A549 (cell line): ENCODE results near the gene MRPL53. TPM values are rescaled to one million over a fixed set of nuclear protein-coding genes. Genes with fewer than 3 reads are reported as not detected.

Experiments used
- ATAC-seq, 2 experiments: fragments of 200-7000 bp in 1 of 2; fragments of >200 bp in 1 of 2; cut with Nextera tagmentation in 1 of 2; cut with Tn5 transposase in 1 of 2; 3 replicates each; pipeline versions ENCODE4 v1.8.0 to v1.9.1; 2018 to 2020; ENCODE audit warnings: mild to moderate bottlenecking in 1 of 2, moderate library complexity in 1 of 2
- CTCF ChIA-PET: fragments of 300-600 bp; sonication (Branson Sonifier 250); formaldehyde crosslinking; extraction: SDS; loops from one replicate; lab custom pipeline; 2021; ENCODE audit warnings: antibody characterized with exemption, inconsistent platforms; lab: Yijun Ruan, JAX
- POLR2A ChIA-PET: fragments of 350-600 bp; formaldehyde crosslinking; extraction: SDS; loops from one replicate; lab custom pipeline; 2021; ENCODE audit warnings: antibody characterized with exemption, inconsistent platforms; lab: Yijun Ruan, JAX
- DNase-seq, 2 experiments: peaks; one replicate each; pipeline versions ENCODE4 v3.0.0 to v3.0.0-alpha.2; 2011 to 2016; ENCODE audit warnings: low read depth in 1 of 2, low spot score in 1 of 2
- FAIRE-seq: peaks from 2 replicates; lab custom pipeline; 2011; peaks lifted over from hg19 to GRCh38; lab: Jason Lieb, UNC
- H3K27ac ChIP-seq, 2 experiments: fragments of >200 bp; sonication (Bioruptor Twin); formaldehyde crosslinking; 3 replicates each; pipeline ENCODE4 v1.5.1; 2016 to 2017
- H3K4me1 ChIP-seq: fragments of >200 bp; sonication (Bioruptor Twin); formaldehyde crosslinking; 3 replicates; pipeline ENCODE4 v1.6.1; 2016
- H3K4me2 ChIP-seq: fragments of >200 bp; sonication (Bioruptor Twin); formaldehyde crosslinking; 3 replicates; pipeline ENCODE4 v1.6.1; 2016
- H3K4me3 ChIP-seq: fragments of >200 bp; sonication (Bioruptor Twin); formaldehyde crosslinking; 3 replicates; pipeline ENCODE4 v1.5.1; 2016
- H3K9me3 ChIP-seq: fragments of >200 bp; sonication (Bioruptor Twin); formaldehyde crosslinking; 3 replicates; pipeline ENCODE4 v1.6.1; 2016
- BHLHE40 ChIP-seq: IDR thresholded peaks from 2 replicates; pipeline ENCODE4 v1.6.1; 2012; ENCODE audit warnings: low read depth, low read length, inconsistent platforms
- EHF ChIP-seq: fragments of 250-450 bp; sonication (Bioruptor Pico); IDR thresholded peaks from 2 replicates; pipeline ENCODE4 v1.5.0; 2020; ENCODE audit warnings: mild to moderate bottlenecking
- EHMT2 ChIP-seq: fragments of 200-600 bp; sonication (generic); IDR thresholded peaks from 2 replicates; pipeline ENCODE4 v1.6.1; 2016; ENCODE audit warnings: antibody characterized with exemption, low read depth, mild to moderate bottlenecking, moderate library complexity
- ESRRA ChIP-seq: fragments of 150-350 bp; IDR thresholded peaks from 2 replicates; pipeline ENCODE4 v1.6.1; 2014; ENCODE audit warnings: mild to moderate bottlenecking, low read length, borderline replicate concordance
- FOSB ChIP-seq: fragments of 250-450 bp; sonication (Bioruptor Pico); IDR thresholded peaks from 2 replicates; pipeline ENCODE4 v1.5.0; 2020; ENCODE audit warnings: mild to moderate bottlenecking, moderate library complexity
- FOXS1 ChIP-seq: fragments of 250-450 bp; sonication (Bioruptor Pico); IDR thresholded peaks from 2 replicates; pipeline ENCODE4 v1.5.0; 2020; ENCODE audit warnings: mild to moderate bottlenecking, moderate library complexity
- MYC ChIP-seq: IDR thresholded peaks from 2 replicates; pipeline ENCODE4 v1.6.1; 2012; ENCODE audit warnings: mild to moderate bottlenecking, inconsistent platforms, low read length, improper control_type of control experiment, borderline replicate concordance
- RARB ChIP-seq: fragments of 250-450 bp; sonication (Bioruptor Pico); IDR thresholded peaks from 2 replicates; pipeline ENCODE4 v1.8.0; 2021; ENCODE audit warnings: mild to moderate bottlenecking, moderate library complexity
- ZC3H11A ChIP-seq: fragments of 450-650 bp; IDR thresholded peaks from 2 replicates; pipeline ENCODE4 v1.6.1; 2014; ENCODE audit warnings: antibody characterized with exemption, mild to moderate bottlenecking
- ZFP36 ChIP-seq: fragments of 450-650 bp; IDR thresholded peaks from 2 replicates; pipeline ENCODE4 v1.6.1; 2014; ENCODE audit warnings: borderline replicate concordance; ENCODE audit not compliant: partially characterized antibody
- WGBS: methylation state at CpG from one replicate; pipeline ENCODE4 v1.1.6; 2017; ENCODE audit errors: missing lambda C conversion rate; 5-methylcytosine and 5-hydroxymethylcytosine counted together
- polyA plus RNA-seq, 4 experiments: library from polyadenylated mRNA; depleted of rRNA in 3 of 4; stranded (reverse); fragments of >200 nt; fragmentation: RNase III in 1 of 4; extraction: RNeasy Plus Mini Kit Qiagen cat#74134 plus additional on column Dnase treatment in 1 of 4; gene quantifications; 2 replicates in 3 of 4; 3 replicates in 1 of 4; pipeline ENCODE4 v1.2.3, GENCODE V29; 2011 to 2017
- TF ChIP-seq, protein P1 (sequence below): fragments of 450-650 bp; IDR thresholded peaks from 2 replicates; pipeline ENCODE4 v1.6.1; 2014; ENCODE audit warnings: antibody characterized with exemption
- TF ChIP-seq, protein P2 (sequence below): fragments of 150-350 bp; IDR thresholded peaks from 2 replicates; pipeline ENCODE4 v1.6.1; 2014; ENCODE audit warnings: low read depth, mild to moderate bottlenecking, low read length
- TF ChIP-seq, protein P3 (sequence below): fragments of >200 bp; sonication (Bioruptor Twin); formaldehyde crosslinking; IDR thresholded peaks from 3 replicates; pipeline ENCODE4 v1.5.1; 2016
- TF ChIP-seq, protein P4 (sequence below): fragments of 200-600 bp; sonication (generic); IDR thresholded peaks from 2 replicates; pipeline ENCODE4 v1.6.1; 2016; ENCODE audit warnings: antibody characterized with exemption, mild to moderate bottlenecking, moderate library complexity
- TF ChIP-seq, protein P5 (sequence below): fragments of 250-450 bp; sonication (Bioruptor Pico); IDR thresholded peaks from 2 replicates; pipeline ENCODE4 v1.5.0; 2020; ENCODE audit warnings: low read depth, mild to moderate bottlenecking, moderate library complexity
- TF ChIP-seq, protein P6 (sequence below): IDR thresholded peaks from 2 replicates; pipeline ENCODE4 v1.6.1; 2012
- TF ChIP-seq, protein P7 (sequence below): fragments of 250-450 bp; sonication (Bioruptor Pico); IDR thresholded peaks from 2 replicates; pipeline ENCODE4 v1.5.0; 2021; ENCODE audit warnings: mild to moderate bottlenecking, moderate library complexity, borderline replicate concordance

The MRPL53 gene
- polyA plus RNA-seq, 2 of the 4 experiments (the other 2 are of a cell fraction): 68.8 to 229 TPM

DNA sequence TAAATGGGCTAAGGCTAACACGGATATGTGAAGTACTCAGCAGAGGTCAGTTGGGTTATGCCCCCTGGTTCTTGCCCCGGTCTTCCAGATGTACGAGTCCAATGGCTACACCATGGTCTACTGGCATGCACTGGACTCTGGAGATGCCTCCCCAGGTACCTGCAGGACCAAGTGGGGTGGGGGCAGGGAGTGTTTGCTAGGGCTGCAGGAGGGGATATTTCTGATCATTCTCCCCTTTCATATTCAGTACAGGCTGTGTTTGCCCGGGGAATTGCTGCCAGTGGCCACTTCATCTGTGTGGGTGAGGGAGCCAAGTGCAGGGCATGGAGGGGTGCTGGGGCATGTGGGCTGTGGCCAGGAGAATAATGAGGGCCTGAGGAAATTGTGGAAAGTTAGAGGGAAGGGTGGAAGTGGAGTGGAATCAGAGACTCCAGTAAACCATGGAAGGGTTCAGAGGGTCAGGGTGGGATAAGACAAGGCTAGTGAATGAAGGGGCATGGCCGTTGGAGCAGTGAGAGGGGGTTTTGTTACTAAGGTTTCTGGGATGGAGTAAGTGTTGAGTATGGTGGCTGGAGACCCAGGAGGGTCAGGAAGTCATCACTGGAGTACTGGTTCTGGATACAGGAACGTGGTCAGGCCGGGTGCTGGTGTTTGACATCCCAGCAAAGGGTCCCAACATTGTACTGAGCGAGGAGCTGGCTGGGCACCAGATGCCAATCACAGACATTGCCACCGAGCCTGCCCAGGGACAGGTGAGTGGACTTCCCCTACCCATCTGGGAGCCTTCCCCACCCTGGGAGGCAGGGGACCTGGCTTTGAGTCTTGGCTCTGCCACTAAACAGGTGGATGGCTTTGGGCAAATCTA lies 49.0 kb downstream of the MRPL53 start:
- FAIRE-seq (no peak), ATAC-seq (no peak)

More for the DNA sequence above, 49.0 kb downstream of the MRPL53 start:
- CTCF ChIA-PET: interaction anchor here (1.0 to 2.1 kb wide), 2 partner anchors 17 to 32 kb away, joined by 4 to 6 read pairs; no protein-coding TSS in a partner anchor
- H3K9me3 ChIP-seq: no peaks in the 10 kb centered on the region
- H3K27ac ChIP-seq: no peak overlapping the region
- WGBS: 85% methylated on average over 9 of the region's 9 CpGs
- TF ChIP-seq, protein P1, sequence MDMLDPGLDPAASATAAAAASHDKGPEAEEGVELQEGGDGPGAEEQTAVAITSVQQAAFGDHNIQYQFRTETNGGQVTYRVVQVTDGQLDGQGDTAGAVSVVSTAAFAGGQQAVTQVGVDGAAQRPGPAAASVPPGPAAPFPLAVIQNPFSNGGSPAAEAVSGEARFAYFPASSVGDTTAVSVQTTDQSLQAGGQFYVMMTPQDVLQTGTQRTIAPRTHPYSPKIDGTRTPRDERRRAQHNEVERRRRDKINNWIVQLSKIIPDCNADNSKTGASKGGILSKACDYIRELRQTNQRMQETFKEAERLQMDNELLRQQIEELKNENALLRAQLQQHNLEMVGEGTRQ: no peak
- TF ChIP-seq BHLHE40 (no peak), EHMT2 (no peak), MYC (no peak), FOSB (CRISPR knock-in tag) (no peak), ZFP36 (no peak), FOXS1 (CRISPR knock-in tag) (no peak), EHF (CRISPR knock-in tag) (no peak), ZC3H11A (no peak), RARB (CRISPR knock-in tag) (no peak), ESRRA (no peak)
- TF ChIP-seq, protein P2, sequence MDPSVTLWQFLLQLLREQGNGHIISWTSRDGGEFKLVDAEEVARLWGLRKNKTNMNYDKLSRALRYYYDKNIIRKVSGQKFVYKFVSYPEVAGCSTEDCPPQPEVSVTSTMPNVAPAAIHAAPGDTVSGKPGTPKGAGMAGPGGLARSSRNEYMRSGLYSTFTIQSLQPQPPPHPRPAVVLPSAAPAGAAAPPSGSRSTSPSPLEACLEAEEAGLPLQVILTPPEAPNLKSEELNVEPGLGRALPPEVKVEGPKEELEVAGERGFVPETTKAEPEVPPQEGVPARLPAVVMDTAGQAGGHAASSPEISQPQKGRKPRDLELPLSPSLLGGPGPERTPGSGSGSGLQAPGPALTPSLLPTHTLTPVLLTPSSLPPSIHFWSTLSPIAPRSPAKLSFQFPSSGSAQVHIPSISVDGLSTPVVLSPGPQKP: no peak
- TF ChIP-seq, protein P3, sequence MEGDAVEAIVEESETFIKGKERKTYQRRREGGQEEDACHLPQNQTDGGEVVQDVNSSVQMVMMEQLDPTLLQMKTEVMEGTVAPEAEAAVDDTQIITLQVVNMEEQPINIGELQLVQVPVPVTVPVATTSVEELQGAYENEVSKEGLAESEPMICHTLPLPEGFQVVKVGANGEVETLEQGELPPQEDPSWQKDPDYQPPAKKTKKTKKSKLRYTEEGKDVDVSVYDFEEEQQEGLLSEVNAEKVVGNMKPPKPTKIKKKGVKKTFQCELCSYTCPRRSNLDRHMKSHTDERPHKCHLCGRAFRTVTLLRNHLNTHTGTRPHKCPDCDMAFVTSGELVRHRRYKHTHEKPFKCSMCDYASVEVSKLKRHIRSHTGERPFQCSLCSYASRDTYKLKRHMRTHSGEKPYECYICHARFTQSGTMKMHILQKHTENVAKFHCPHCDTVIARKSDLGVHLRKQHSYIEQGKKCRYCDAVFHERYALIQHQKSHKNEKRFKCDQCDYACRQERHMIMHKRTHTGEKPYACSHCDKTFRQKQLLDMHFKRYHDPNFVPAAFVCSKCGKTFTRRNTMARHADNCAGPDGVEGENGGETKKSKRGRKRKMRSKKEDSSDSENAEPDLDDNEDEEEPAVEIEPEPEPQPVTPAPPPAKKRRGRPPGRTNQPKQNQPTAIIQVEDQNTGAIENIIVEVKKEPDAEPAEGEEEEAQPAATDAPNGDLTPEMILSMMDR: no peak
- TF ChIP-seq, protein P4, sequence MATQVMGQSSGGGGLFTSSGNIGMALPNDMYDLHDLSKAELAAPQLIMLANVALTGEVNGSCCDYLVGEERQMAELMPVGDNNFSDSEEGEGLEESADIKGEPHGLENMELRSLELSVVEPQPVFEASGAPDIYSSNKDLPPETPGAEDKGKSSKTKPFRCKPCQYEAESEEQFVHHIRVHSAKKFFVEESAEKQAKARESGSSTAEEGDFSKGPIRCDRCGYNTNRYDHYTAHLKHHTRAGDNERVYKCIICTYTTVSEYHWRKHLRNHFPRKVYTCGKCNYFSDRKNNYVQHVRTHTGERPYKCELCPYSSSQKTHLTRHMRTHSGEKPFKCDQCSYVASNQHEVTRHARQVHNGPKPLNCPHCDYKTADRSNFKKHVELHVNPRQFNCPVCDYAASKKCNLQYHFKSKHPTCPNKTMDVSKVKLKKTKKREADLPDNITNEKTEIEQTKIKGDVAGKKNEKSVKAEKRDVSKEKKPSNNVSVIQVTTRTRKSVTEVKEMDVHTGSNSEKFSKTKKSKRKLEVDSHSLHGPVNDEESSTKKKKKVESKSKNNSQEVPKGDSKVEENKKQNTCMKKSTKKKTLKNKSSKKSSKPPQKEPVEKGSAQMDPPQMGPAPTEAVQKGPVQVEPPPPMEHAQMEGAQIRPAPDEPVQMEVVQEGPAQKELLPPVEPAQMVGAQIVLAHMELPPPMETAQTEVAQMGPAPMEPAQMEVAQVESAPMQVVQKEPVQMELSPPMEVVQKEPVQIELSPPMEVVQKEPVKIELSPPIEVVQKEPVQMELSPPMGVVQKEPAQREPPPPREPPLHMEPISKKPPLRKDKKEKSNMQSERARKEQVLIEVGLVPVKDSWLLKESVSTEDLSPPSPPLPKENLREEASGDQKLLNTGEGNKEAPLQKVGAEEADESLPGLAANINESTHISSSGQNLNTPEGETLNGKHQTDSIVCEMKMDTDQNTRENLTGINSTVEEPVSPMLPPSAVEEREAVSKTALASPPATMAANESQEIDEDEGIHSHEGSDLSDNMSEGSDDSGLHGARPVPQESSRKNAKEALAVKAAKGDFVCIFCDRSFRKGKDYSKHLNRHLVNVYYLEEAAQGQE: no peak
- TF ChIP-seq, protein P5, sequence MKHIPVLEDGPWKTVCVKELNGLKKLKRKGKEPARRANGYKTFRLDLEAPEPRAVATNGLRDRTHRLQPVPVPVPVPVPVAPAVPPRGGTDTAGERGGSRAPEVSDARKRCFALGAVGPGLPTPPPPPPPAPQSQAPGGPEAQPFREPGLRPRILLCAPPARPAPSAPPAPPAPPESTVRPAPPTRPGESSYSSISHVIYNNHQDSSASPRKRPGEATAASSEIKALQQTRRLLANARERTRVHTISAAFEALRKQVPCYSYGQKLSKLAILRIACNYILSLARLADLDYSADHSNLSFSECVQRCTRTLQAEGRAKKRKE: no peak
- TF ChIP-seq, protein P6, sequence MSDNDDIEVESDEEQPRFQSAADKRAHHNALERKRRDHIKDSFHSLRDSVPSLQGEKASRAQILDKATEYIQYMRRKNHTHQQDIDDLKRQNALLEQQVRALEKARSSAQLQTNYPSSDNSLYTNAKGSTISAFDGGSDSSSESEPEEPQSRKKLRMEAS: no peak
- TF ChIP-seq, protein P7, sequence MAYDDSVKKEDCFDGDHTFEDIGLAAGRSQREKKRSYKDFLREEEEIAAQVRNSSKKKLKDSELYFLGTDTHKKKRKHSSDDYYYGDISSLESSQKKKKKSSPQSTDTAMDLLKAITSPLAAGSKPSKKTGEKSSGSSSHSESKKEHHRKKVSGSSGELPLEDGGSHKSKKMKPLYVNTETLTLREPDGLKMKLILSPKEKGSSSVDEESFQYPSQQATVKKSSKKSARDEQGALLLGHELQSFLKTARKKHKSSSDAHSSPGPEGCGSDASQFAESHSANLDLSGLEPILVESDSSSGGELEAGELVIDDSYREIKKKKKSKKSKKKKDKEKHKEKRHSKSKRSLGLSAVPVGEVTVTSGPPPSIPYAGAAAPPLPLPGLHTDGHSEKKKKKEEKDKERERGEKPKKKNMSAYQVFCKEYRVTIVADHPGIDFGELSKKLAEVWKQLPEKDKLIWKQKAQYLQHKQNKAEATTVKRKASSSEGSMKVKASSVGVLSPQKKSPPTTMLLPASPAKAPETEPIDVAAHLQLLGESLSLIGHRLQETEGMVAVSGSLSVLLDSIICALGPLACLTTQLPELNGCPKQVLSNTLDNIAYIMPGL (CRISPR knock-in tag): no peak
- TF ChIP-seq, all 56 proteins: peak for 0
- Histone ChIP-seq H3K4me2 (no peak overlapping the region), H3K4me1 (peaks cover 6% of the 10 kb centered on the region; the same call in 1 of the 3 replicates), H3K4me3 (no peak overlapping the region)
- POLR2A ChIA-PET: no interaction called here
- DNase-seq: no peak

Other genes starting within 250 kb of the MRPL53 start
- gene SLC4A5, start 129.3 kb downstream of the MRPL53 start, polyA plus RNA-seq (2011; rRNA removed): 1.1 and 1.3 TPM in 2 replicates
- gene SLC4A5, start 129.3 kb downstream of the MRPL53 start, polyA plus RNA-seq (2017; fragmentation: RNase III; extraction: RNeasy Plus Mini Kit Qiagen cat#74134 plus additional on column Dnase treatment): 0.38 to 0.63 TPM (median 0.50 TPM) in 3 replicates
- 95.1 and 99.1 TPM in 2 replicates for gene DCTN1, start 92.4 kb downstream of the MRPL53 start, polyA plus RNA-seq (2011; rRNA removed)
- 104 to 107 TPM (median 106 TPM) in 3 replicates for gene DCTN1, start 92.4 kb downstream of the MRPL53 start, polyA plus RNA-seq (2017; fragmentation: RNase III; extraction: RNeasy Plus Mini Kit Qiagen cat#74134 plus additional on column Dnase treatment)
- gene C2orf81, start 51.1 kb downstream of the MRPL53 start, polyA plus RNA-seq (2011; rRNA removed): 0.88 and 1.6 TPM in 2 replicates
- gene C2orf81, start 51.1 kb downstream of the MRPL53 start, polyA plus RNA-seq (2017; fragmentation: RNase III; extraction: RNeasy Plus Mini Kit Qiagen cat#74134 plus additional on column Dnase treatment): 1.9 to 2.4 TPM (median 2.0 TPM) in 3 replicates
- 47.4 and 59.1 TPM in 2 replicates for gene WDR54, start 51.0 kb downstream of the MRPL53 start, polyA plus RNA-seq (2011; rRNA removed)
- 59.4 to 68.5 TPM (median 62.5 TPM) in 3 replicates for gene WDR54, start 51.0 kb downstream of the MRPL53 start, polyA plus RNA-seq (2017; fragmentation: RNase III; extraction: RNeasy Plus Mini Kit Qiagen cat#74134 plus additional on column Dnase treatment)
- 15.1 and 15.9 TPM in 2 replicates for gene RTKN, start 30.7 kb downstream of the MRPL53 start, polyA plus RNA-seq (2011; rRNA removed)
- gene RTKN, start 30.7 kb downstream of the MRPL53 start, polyA plus RNA-seq (2017; fragmentation: RNase III; extraction: RNeasy Plus Mini Kit Qiagen cat#74134 plus additional on column Dnase treatment): 15.6 to 21.2 TPM (median 20.1 TPM) in 3 replicates
- gene INO80B, start 17.6 kb downstream of the MRPL53 start, polyA plus RNA-seq (2011; rRNA removed): 15.5 and 19.9 TPM in 2 replicates
- gene INO80B, start 17.6 kb downstream of the MRPL53 start, polyA plus RNA-seq (2017; fragmentation: RNase III; extraction: RNeasy Plus Mini Kit Qiagen cat#74134 plus additional on column Dnase treatment): 66.8 to 74.6 TPM (median 74.3 TPM) in 3 replicates
- 62.6 and 86.3 TPM in 2 replicates for gene WBP1, start 14.2 kb downstream of the MRPL53 start, polyA plus RNA-seq (2011; rRNA removed)
- gene WBP1, start 14.2 kb downstream of the MRPL53 start, polyA plus RNA-seq (2017; fragmentation: RNase III; extraction: RNeasy Plus Mini Kit Qiagen cat#74134 plus additional on column Dnase treatment): 49.1 to 67.0 TPM (median 59.0 TPM) in 3 replicates
- 35.3 and 42.0 TPM in 2 replicates for gene MOGS, start 7.3 kb downstream of the MRPL53 start, polyA plus RNA-seq (2011; rRNA removed)
- gene MOGS, start 7.3 kb downstream of the MRPL53 start, polyA plus RNA-seq (2017; fragmentation: RNase III; extraction: RNeasy Plus Mini Kit Qiagen cat#74134 plus additional on column Dnase treatment): 30.6 to 34.5 TPM (median 34.1 TPM) in 3 replicates
- 6.8 and 8.9 TPM in 2 replicates for gene CCDC142, start 10.3 kb upstream of the MRPL53 start, polyA plus RNA-seq (2011; rRNA removed)
- gene CCDC142, start 10.3 kb upstream of the MRPL53 start, polyA plus RNA-seq (2017; fragmentation: RNase III; extraction: RNeasy Plus Mini Kit Qiagen cat#74134 plus additional on column Dnase treatment): 11.9 to 16.4 TPM (median 12.8 TPM) in 3 replicates
- gene TTC31, start 10.4 kb upstream of the MRPL53 start, polyA plus RNA-seq (2011; rRNA removed): 29.6 and 32.4 TPM in 2 replicates
- 25.4 to 26.2 TPM (median 25.7 TPM) in 3 replicates for gene TTC31, start 10.4 kb upstream of the MRPL53 start, polyA plus RNA-seq (2017; fragmentation: RNase III; extraction: RNeasy Plus Mini Kit Qiagen cat#74134 plus additional on column Dnase treatment)
- 0.84 and 1.0 TPM in 2 replicates for gene LBX2, start 26.9 kb upstream of the MRPL53 start, polyA plus RNA-seq (2011; rRNA removed)
- 2.0 to 2.4 TPM (median 2.1 TPM) in 3 replicates for gene LBX2, start 26.9 kb upstream of the MRPL53 start, polyA plus RNA-seq (2017; fragmentation: RNase III; extraction: RNeasy Plus Mini Kit Qiagen cat#74134 plus additional on column Dnase treatment)
- gene PCGF1, start 35.0 kb upstream of the MRPL53 start, polyA plus RNA-seq (2011; rRNA removed): 53.6 and 55.3 TPM in 2 replicates
- gene PCGF1, start 35.0 kb upstream of the MRPL53 start, polyA plus RNA-seq (2017; fragmentation: RNase III; extraction: RNeasy Plus Mini Kit Qiagen cat#74134 plus additional on column Dnase treatment): 32.2 to 38.1 TPM (median 32.8 TPM) in 3 replicates
- gene TLX2, start 41.8 kb upstream of the MRPL53 start, polyA plus RNA-seq (2011; rRNA removed): 0.05 TPM in 1 of 2 replicates, not detected in the other
- gene TLX2, start 41.8 kb upstream of the MRPL53 start, polyA plus RNA-seq (2017; fragmentation: RNase III; extraction: RNeasy Plus Mini Kit Qiagen cat#74134 plus additional on column Dnase treatment): 0.37 to 0.58 TPM (median 0.39 TPM) in 3 replicates
- 0.39 and 0.42 TPM in 2 replicates for gene DQX1, start 53.6 kb upstream of the MRPL53 start, polyA plus RNA-seq (2011; rRNA removed)
- 0.09 to 0.21 TPM (median 0.15 TPM) in 3 replicates for gene DQX1, start 53.6 kb upstream of the MRPL53 start, polyA plus RNA-seq (2017; fragmentation: RNase III; extraction: RNeasy Plus Mini Kit Qiagen cat#74134 plus additional on column Dnase treatment)
- 129 and 181 TPM in 2 replicates for gene AUP1, start 57.0 kb upstream of the MRPL53 start, polyA plus RNA-seq (2011; rRNA removed)
- 160 to 164 TPM (median 163 TPM) in 3 replicates for gene AUP1, start 57.0 kb upstream of the MRPL53 start, polyA plus RNA-seq (2017; fragmentation: RNase III; extraction: RNeasy Plus Mini Kit Qiagen cat#74134 plus additional on column Dnase treatment)
- gene HTRA2, start 57.3 kb upstream of the MRPL53 start, polyA plus RNA-seq (2011; rRNA removed): 28.7 and 33.7 TPM in 2 replicates
- gene HTRA2, start 57.3 kb upstream of the MRPL53 start, polyA plus RNA-seq (2017; fragmentation: RNase III; extraction: RNeasy Plus Mini Kit Qiagen cat#74134 plus additional on column Dnase treatment): 33.6 to 36.5 TPM (median 34.0 TPM) in 3 replicates
- 0.30 and 0.40 TPM in 2 replicates for gene LOXL3, start 81.3 kb upstream of the MRPL53 start, polyA plus RNA-seq (2011; rRNA removed)
- 0.27 to 0.53 TPM (median 0.31 TPM) in 3 replicates for gene LOXL3, start 81.3 kb upstream of the MRPL53 start, polyA plus RNA-seq (2017; fragmentation: RNase III; extraction: RNeasy Plus Mini Kit Qiagen cat#74134 plus additional on column Dnase treatment)
- 3.7 and 4.0 TPM in 2 replicates for gene DOK1, start 82.0 kb upstream of the MRPL53 start, polyA plus RNA-seq (2011; rRNA removed)
- 3.2 to 5.1 TPM (median 5.0 TPM) in 3 replicates for gene DOK1, start 82.0 kb upstream of the MRPL53 start, polyA plus RNA-seq (2017; fragmentation: RNase III; extraction: RNeasy Plus Mini Kit Qiagen cat#74134 plus additional on column Dnase treatment)
- gene M1AP, start 175.7 kb upstream of the MRPL53 start, polyA plus RNA-seq (2011; rRNA removed): not detected in 2 replicates
- gene M1AP, start 175.7 kb upstream of the MRPL53 start, polyA plus RNA-seq (2017; fragmentation: RNase III; extraction: RNeasy Plus Mini Kit Qiagen cat#74134 plus additional on column Dnase treatment): not detected in 3 replicates
- 9.3 and 11.1 TPM in 2 replicates for gene SEMA4F, start 181.6 kb upstream of the MRPL53 start, polyA plus RNA-seq (2011; rRNA removed)
- gene SEMA4F, start 181.6 kb upstream of the MRPL53 start, polyA plus RNA-seq (2017; fragmentation: RNase III; extraction: RNeasy Plus Mini Kit Qiagen cat#74134 plus additional on column Dnase treatment): 7.6 to 8.5 TPM (median 8.3 TPM) in 3 replicates